BLaER1 (cell line): ENCODE data around the gene GANC.

Source experiments
- H3K27ac ChIP-seq: shearing (Covaris generic); formaldehyde crosslinking; 2 replicates; pipeline ENCODE4 v1.8.1; 2022
- H3K27me3 ChIP-seq: shearing (Covaris generic); formaldehyde crosslinking; 2 replicates; pipeline ENCODE4 v1.8.1; 2022
- H3K36me3 ChIP-seq: shearing (Covaris generic); formaldehyde crosslinking; 2 replicates; pipeline ENCODE4 v1.8.1; 2022
- H3K4me1 ChIP-seq: shearing (Covaris generic); formaldehyde crosslinking; 2 replicates; pipeline ENCODE4 v1.8.1; 2022
- H3K4me2 ChIP-seq: shearing (Covaris generic); formaldehyde crosslinking; 2 replicates; pipeline ENCODE4 v1.8.1; 2022
- H3K4me3 ChIP-seq: shearing (Covaris generic); formaldehyde crosslinking; 2 replicates; pipeline ENCODE4 v1.8.1; 2022
- H3K9ac ChIP-seq: shearing (Covaris generic); formaldehyde crosslinking; 2 replicates; pipeline ENCODE4 v1.8.1; 2022
- H3K9me3 ChIP-seq: shearing (Covaris generic); formaldehyde crosslinking; 2 replicates; pipeline ENCODE4 v1.8.1; 2022
- H4K20me1 ChIP-seq: shearing (Covaris generic); formaldehyde crosslinking; 2 replicates; pipeline ENCODE4 v1.8.1; 2022
- Cebpa-rat ChIP-seq: shearing (Covaris generic); IDR thresholded peaks from 2 replicates; pipeline ENCODE4 v1.8.1; 2022

GANC gene

DNA sequence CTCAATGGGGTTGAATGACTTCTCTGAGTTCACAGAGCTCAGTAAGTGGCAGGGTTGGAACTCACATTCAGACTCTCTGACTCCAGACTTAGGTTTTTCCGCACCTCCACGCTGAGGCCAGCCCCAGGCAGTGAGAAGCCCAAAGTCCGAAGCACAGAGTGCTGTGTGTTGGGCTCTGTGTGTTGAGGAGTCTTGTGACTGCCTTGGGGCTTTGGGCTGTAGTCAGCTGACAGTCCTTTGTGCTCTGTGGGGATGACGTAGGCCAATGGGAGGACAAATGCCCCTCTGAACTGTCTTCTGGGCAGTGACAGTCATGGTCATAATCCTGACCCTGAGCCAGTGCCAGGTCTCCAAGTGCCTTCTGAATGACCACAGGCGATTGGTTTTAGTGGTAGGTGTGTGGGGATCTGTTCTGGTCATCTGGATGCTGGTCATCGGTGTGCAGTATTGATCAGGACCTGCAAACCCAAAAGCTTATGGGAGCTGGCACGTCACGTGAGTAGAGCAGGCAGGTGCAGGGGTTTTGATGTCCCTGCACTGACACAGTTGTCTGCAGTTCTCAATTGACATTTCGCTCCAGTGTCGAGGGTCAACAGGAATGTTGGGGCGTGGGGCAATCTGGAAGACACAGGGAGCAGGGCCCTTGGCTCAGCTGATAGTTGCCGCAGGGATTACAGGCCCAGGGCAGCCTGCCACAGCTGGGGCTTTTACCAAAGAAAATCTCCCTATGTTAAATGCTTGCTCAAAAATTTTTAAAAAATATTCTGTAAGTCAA is 131.6 kb downstream of the GANC start:
- no peaks in the 10 kb centered on the region for H4K20me1 ChIP-seq
- no peak overlapping the region for H3K4me3 ChIP-seq
- no peaks in the 10 kb centered on the region for H3K27me3 ChIP-seq
- no peak for TF ChIP-seq Cebpa-rat
- H3K36me3 ChIP-seq = peaks cover 29% of the 10 kb centered on the region
- no peak overlapping the region for H3K9ac ChIP-seq
- H3K27ac ChIP-seq = no peak overlapping the region
- no peaks in the 10 kb centered on the region for H3K9me3 ChIP-seq
- H3K4me1 ChIP-seq = peaks cover 42% of the 10 kb centered on the region
- H3K4me2 ChIP-seq = no peak overlapping the region

DNA sequence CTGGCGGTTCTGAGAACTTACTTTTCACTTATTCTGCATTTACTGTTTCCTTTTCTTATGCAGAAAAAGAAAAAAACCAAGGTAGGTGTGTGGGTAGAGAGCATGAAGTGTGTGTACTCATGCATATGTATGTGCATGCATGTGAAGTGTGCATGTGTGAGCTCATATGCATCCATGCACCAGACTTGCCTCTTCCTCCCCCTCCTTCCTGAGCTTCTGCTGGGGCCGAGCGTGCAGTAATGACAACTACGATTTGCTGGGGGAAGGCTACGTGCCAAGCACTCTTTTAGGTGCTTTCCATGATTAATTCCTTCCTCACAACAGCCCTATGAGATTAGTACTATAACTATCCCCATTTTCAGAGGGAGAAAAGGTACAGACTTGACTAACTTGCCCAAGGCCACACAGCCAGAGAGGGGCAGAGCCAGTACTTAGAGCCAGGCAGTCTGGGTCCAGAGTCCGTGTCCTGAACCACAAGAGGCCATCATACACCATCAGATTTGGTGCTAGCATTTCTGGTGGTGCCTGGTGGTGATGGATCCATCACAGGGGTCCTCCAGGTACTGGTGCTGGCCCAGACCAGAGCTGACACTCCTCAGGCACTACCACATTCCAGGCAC is 133.0 kb downstream of the GANC start:
- no peak for TF ChIP-seq Cebpa-rat
- Histone ChIP-seq H3K4me2 (no peak overlapping the region), H3K4me3 (no peak overlapping the region), H3K27me3 (no peaks in the 10 kb centered on the region), H4K20me1 (no peaks in the 10 kb centered on the region), H3K9ac (no peak overlapping the region), H3K4me1 (peaks cover 29% of the 10 kb centered on the region), H3K9me3 (no peaks in the 10 kb centered on the region), H3K36me3 (peaks cover 40% of the 10 kb centered on the region), H3K27ac (no peak overlapping the region)
